Esophagus muscularis mucosa (tissue), 4 donors: ENCODE results near the gene RBP2. TPM values are rescaled to one million over a fixed set of nuclear protein-coding genes. Genes with fewer than 3 reads are reported as not detected.
A peak's percentile ranks its signal among the peaks of the same experiment; 100 is the strongest.

Experiments
- DNase-seq: peaks from one replicate; pipeline ENCODE4 v3.0.0-alpha.2; 2017; ENCODE audit errors: extremely low spot score
- H3K27ac ChIP-seq, 4 donors: fragments of 200-600 bp; sonication (generic); replicated peaks in 1 of 4; 1 replicate in 3 of 4; 2 replicates in 1 of 4; pipeline ENCODE4 v1.5.1; 2016 to 2019; ENCODE audit warnings: mild to moderate bottlenecking in 1 of 4
- H3K27me3 ChIP-seq, 4 donors: fragments of 200-600 bp; sonication (generic); one replicate each; pipeline versions ENCODE4 v1.5.1 to v1.6.0; 2016 to 2019
- H3K36me3 ChIP-seq, 4 donors: fragments of 200-600 bp; sonication (generic); one replicate each; pipeline ENCODE4 v1.5.1; 2016 to 2019
- H3K4me1 ChIP-seq, 4 donors: fragments of 200-600 bp; sonication (generic); one replicate each; pipeline ENCODE4 v1.5.1; 2016 to 2019
- H3K4me3 ChIP-seq, 4 donors: fragments of 200-600 bp; sonication (generic); 1 replicate in 2 of 4; 2 replicates in 2 of 4; pipeline ENCODE4 v1.5.1; 2016 to 2019; ENCODE audit warnings: mild to moderate bottlenecking in 4 of 4, moderate library complexity in 1 of 4
- H3K9me3 ChIP-seq, 4 donors: fragments of 200-600 bp; sonication (generic); 1 replicate in 3 of 4; 2 replicates in 1 of 4; pipeline ENCODE4 v1.5.1; 2016 to 2019
- EP300 ChIP-seq: sonication (generic); formaldehyde crosslinking; IDR thresholded peaks from one replicate; pipeline ENCODE4 v1.6.1; 2017; ENCODE audit warnings: antibody characterized with exemption
- POLR2A ChIP-seq: fragments of 450-650 bp; IDR thresholded peaks from one replicate; pipeline ENCODE4 v1.6.1; 2017; ENCODE audit warnings: antibody characterized with exemption, moderate library complexity, mild to moderate bottlenecking, low read depth
- POLR2AphosphoS5 ChIP-seq, 2 donors: sonication (generic); formaldehyde crosslinking; IDR thresholded peaks; one replicate each; pipeline ENCODE4 v1.6.1; 2017; ENCODE audit warnings: antibody characterized with exemption in 2 of 2
- WGBS: methylation state at CpG from one replicate; pipeline ENCODE4 v1.1.5; 2018; 5-methylcytosine and 5-hydroxymethylcytosine counted together
- intact Hi-C: fragments of 100-400 bp; cut with DNase I; formaldehyde crosslinking; loops from one replicate; pipeline ENCODE4 v1.15.1; 2023
- total RNA-seq, 4 donors: library from RNA; depleted of rRNA; stranded (reverse); fragments of >200 nt; gene quantifications; one replicate each; pipeline versions ENCODE4 v1.1.0 to v1.2.1, GENCODE V29; 2016
- TF ChIP-seq, protein P1 (sequence below), 3 experiments: fragments of 200-600 bp in 2 of 3; fragments of 450-650 bp in 1 of 3; sonication (generic) in 2 of 3; IDR thresholded peaks; one replicate each; pipeline ENCODE4 v1.5.1; 2017 to 2019; ENCODE audit warnings: antibody characterized with exemption in 3 of 3, mild to moderate bottlenecking in 2 of 3, moderate library complexity in 1 of 3

RBP2 gene
- total RNA-seq, 4 donors from 2014 or later: not detected

DNA sequence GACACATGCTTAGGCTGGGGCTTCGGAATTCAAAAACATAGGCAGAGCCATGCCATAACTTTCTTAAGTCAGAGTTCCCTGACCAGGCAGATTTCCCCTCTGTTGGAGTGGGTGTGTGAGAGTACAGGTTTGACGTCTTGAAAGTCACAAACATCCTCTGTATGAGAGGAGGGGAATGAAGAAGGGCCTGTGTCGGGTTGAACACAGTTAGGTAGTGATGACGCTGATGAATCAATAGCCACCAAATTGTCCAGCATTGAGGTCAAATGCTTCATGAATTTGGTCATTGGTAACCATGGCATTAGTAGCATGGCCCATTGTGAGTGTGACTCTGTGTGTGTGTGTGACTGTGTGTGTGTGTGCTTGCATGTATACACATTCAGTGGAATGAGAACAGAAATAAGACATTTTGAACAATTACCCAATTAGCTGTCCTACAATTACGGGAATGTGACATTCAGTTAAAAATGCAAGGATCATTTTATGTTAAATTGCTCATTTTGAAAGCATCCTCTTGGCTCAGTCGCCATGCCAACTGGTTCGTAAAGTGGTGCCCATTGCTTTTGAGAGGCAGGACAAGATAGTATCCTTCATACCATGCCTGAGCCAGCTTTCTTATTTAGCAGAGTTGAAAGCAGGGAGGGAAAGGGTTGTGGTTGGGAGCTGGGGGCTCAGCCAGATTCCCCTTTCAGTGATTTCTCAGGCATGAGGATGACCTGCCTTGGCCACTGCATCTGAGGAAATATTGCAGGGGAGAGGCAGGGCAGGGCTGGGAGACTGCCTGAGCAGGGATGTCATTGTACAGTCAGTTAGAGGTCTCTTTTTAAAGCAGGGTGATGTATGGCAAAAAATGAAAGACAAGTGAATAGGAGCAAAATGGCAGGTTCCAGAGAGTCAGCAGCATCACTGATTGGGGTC lies 35.4 kb downstream of the RBP2 start:
- no peak overlapping the region for H3K4me3 ChIP-seq
- H3K27me3 ChIP-seq: no peaks in the 10 kb centered on the region
- no peak for TF ChIP-seq POLR2AphosphoS5 (IDR thresholded peaks at IDR 0.05)
- TF ChIP-seq EP300: no peak
- no peak for TF ChIP-seq POLR2A
- TF ChIP-seq, protein P1, sequence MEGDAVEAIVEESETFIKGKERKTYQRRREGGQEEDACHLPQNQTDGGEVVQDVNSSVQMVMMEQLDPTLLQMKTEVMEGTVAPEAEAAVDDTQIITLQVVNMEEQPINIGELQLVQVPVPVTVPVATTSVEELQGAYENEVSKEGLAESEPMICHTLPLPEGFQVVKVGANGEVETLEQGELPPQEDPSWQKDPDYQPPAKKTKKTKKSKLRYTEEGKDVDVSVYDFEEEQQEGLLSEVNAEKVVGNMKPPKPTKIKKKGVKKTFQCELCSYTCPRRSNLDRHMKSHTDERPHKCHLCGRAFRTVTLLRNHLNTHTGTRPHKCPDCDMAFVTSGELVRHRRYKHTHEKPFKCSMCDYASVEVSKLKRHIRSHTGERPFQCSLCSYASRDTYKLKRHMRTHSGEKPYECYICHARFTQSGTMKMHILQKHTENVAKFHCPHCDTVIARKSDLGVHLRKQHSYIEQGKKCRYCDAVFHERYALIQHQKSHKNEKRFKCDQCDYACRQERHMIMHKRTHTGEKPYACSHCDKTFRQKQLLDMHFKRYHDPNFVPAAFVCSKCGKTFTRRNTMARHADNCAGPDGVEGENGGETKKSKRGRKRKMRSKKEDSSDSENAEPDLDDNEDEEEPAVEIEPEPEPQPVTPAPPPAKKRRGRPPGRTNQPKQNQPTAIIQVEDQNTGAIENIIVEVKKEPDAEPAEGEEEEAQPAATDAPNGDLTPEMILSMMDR (IDR thresholded peaks at IDR 0.05): no peak
- H3K36me3 ChIP-seq: peaks cover 0 to 5% (median 2%) of the 10 kb centered on the region in 4 donors
- no peaks in the 10 kb centered on the region for H3K9me3 ChIP-seq
- intact Hi-C loops: no loop called here
- DNase-seq: no peak
- H3K27ac ChIP-seq: no peak overlapping the region
- WGBS: 95% methylated on average over 7 of the region's 7 CpGs
- no peaks in the 10 kb centered on the region for H3K4me1 ChIP-seq

DNA sequence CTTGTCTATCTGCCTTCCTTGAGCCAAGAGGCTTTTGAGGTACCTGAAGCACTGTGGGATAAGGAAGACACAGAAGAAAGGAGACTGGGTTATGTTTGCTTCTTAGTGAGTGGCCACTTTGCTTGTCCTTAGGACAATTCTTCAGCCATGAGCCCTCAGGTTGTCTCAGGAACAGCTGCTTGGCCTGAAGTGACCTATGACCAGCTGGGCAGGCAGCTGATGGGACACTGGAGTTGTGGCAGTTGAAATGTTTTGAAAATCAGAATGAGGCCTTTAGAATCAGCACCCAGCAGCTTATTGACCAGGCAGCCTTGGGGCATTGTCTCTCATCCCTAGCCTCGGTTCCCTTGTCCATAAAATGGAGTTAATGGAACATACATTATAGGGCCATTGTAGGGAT lies 37.0 kb downstream of the RBP2 start:
- intact Hi-C loops: no loop called here
- 83% methylated on average over 1 of the region's 1 CpG for WGBS

DNA sequence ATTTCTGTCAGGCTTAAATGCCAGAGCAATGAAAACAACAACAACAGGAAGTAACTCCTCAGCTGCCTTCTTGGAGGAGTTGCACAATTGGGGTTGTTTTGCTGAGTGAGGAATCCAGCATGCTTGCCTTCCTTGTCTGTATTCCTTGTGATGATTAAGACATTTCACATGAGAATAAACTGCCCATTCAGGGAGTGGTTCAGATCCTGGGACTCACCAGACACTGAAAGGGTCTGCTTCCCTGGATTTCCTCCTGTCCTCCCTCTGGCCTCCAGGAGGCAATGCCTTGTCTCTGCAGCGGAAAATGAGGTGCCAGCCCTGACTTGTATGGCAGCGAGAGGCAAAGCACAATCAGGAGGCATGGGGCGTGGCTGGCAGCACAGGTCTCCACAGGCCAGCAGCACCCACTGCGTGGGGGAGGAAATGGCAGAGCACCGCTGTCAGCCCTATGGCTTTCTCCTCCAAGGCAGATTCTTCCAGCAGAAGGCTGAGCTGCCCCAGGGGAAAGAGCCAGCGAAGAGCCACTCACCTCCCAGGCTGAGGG lies 41.5 kb downstream of the RBP2 start:
- Histone ChIP-seq H3K27me3 (no peaks in the 10 kb centered on the region), H3K4me1 (peaks cover 0 to 6% (median 0%) of the 10 kb centered on the region in 4 donors), H3K4me3 (no peak overlapping the region), H3K27ac (no peak overlapping the region), H3K36me3 (no peaks in the 10 kb centered on the region), H3K9me3 (no peaks in the 10 kb centered on the region)
- peak; percentile 75 for DNase-seq
- no peak for TF ChIP-seq POLR2AphosphoS5 (IDR thresholded peaks at IDR 0.05)
- no peak for TF ChIP-seq POLR2A
- TF ChIP-seq, protein P1 (IDR thresholded peaks at IDR 0.05): no peak
- no peak for TF ChIP-seq EP300
- 100% methylated on average over 2 of the region's 6 CpGs for WGBS
- intact Hi-C loops: no loop called here

More for the DNA sequence above, 37.0 kb downstream of the RBP2 start:
- Histone ChIP-seq H3K27ac (no peak overlapping the region), H3K36me3 (no peaks in the 10 kb centered on the region), H3K9me3 (no peaks in the 10 kb centered on the region), H3K4me1 (peaks cover 0 to 6% (median 0%) of the 10 kb centered on the region in 4 donors), H3K4me3 (no peak overlapping the region), H3K27me3 (no peaks in the 10 kb centered on the region)
- TF ChIP-seq, protein P1 (IDR thresholded peaks at IDR 0.05): no peak
- no peak for TF ChIP-seq POLR2AphosphoS5 (IDR thresholded peaks at IDR 0.05)
- no peak for TF ChIP-seq POLR2A
- TF ChIP-seq EP300: no peak
- DNase-seq: no peak

DNA sequence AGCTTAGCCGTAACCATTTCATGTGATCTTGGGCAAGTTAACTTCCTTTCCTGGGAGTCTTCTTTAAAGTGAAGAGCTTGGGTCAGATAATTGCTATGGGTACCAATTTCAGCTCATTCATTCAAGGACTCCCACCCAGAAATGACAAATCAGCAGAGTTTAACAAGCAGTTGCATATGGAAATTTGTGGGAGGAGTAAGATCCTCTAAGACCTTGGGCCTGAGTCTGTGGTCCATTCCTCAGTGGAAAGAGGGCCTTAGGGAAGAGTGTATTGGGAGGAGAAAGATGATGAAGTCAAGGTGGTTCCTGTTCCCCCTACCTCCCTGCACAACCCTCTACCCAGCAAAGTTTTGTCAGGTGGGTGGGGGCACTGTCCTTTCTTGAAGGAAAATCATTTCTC lies 42.1 kb downstream of the RBP2 start:
- peak; percentile 55 for DNase-seq

More for the DNA sequence above, 42.1 kb downstream of the RBP2 start:
- WGBS: 100% methylated on average over 1 of the region's 1 CpG
- Histone ChIP-seq H3K4me3 (no peak overlapping the region), H3K9me3 (no peaks in the 10 kb centered on the region), H3K27me3 (no peaks in the 10 kb centered on the region), H3K4me1 (peaks cover 0 to 6% (median 0%) of the 10 kb centered on the region in 4 donors), H3K27ac (no peak overlapping the region), H3K36me3 (no peaks in the 10 kb centered on the region)
- TF ChIP-seq EP300: no peak
- TF ChIP-seq, protein P1 (IDR thresholded peaks at IDR 0.05): no peak
- TF ChIP-seq POLR2A: no peak
- no peak for TF ChIP-seq POLR2AphosphoS5 (IDR thresholded peaks at IDR 0.05)
- intact Hi-C loops: no loop called here
